Tibial nerve (tissue), 4 donors: ENCODE measurements around the gene PEX11G.

Experiments used
- CTCF ChIP-seq, 5 experiments: fragments of 200-600 bp in 3 of 5; fragments of 450-650 bp in 2 of 5; sonication (generic) in 3 of 5; IDR thresholded peaks; one replicate each; pipeline ENCODE4 v1.5.1; 2016 to 2019; ENCODE audit warnings: antibody characterized with exemption in 5 of 5, mild to moderate bottlenecking in 3 of 5, moderate library complexity in 2 of 5
- EP300 ChIP-seq, 2 donors: sonication (generic); formaldehyde crosslinking; IDR thresholded peaks; one replicate each; pipeline ENCODE4 v1.6.1; 2017; ENCODE audit warnings: antibody characterized with exemption in 2 of 2, mild to moderate bottlenecking in 1 of 2
- POLR2A ChIP-seq, 2 donors: fragments of 450-650 bp; IDR thresholded peaks; one replicate each; pipeline ENCODE4 v1.6.1; 2017; ENCODE audit warnings: antibody characterized with exemption in 2 of 2, mild to moderate bottlenecking in 2 of 2, moderate library complexity in 2 of 2

DNA sequence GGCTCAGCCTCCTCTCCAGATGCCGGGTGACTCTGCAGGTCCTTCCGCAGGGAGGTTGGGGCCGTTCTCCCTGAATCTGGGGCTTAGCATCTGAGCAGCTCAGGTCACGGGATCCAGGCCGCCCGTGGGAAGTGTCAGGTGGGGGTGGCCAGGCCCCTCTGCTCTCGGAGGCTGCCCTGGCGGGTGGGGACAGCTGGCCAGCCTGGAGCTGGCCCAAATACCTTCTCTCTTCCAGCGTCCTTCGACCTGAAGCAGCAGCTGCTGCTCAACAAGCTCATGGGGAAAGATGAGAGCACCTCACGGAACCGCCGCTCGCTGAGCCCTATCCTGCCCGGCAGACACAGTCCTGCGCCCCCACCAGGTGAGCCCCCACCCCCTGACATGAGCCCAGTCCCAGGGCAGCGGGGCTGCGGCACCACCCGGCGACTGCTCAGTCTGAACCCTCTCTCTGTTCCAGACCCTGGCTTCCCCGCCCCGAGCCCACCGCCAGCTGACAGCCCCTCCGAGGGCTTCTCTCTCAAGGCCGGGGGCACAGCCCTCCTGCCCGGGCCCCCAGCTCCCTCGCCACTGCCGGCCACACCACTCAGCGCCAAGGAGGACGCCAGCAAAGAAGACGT, 19.1 kb downstream of the PEX11G start:
- no peak for TF ChIP-seq POLR2A (IDR thresholded peaks at IDR 0.05)
- TF ChIP-seq EP300 (IDR thresholded peaks at IDR 0.05) = no peak
- TF ChIP-seq CTCF (IDR thresholded peaks at IDR 0.05) = no peak
